T-cell (primary cell): ENCODE data around the gene IMPG1. TPM values are rescaled to one million over a fixed set of nuclear protein-coding genes. Genes with fewer than 3 reads are reported as not detected.

Experiments used
- ATAC-seq, 4 experiments: fragments of 200-7000 bp in 3 of 4; fragments of 150-1000 bp in 1 of 4; cut with Tn5 transposase; replicated peaks in 1 of 4; 1 replicate in 3 of 4; 2 replicates in 1 of 4; pipeline ENCODE4 v1.10.0; 2021; ENCODE audit warnings: moderate library complexity in 3 of 4, mild to moderate bottlenecking in 2 of 4, moderate number of reproducible peaks in 1 of 4
- CTCF ChIA-PET, 2 donors: fragments of 300-600 bp; sonication (Branson Sonifier 250); formaldehyde crosslinking; loops; one replicate each; lab custom pipeline; 2022; ENCODE audit warnings: antibody characterized with exemption in 2 of 2; lab: Charles Lee
- POLR2A ChIA-PET, 2 donors: fragments of 300-600 bp; sonication (Branson Sonifier 250); formaldehyde crosslinking; loops; one replicate each; lab custom pipeline; 2022; ENCODE audit warnings: antibody characterized with exemption in 2 of 2; lab: Charles Lee
- DNase-seq, 35 experiments: peaks; one replicate each; pipeline versions ENCODE4 v3.0.0 to v3.0.0-alpha.2; 2013 to 2023
- H3K27ac ChIP-seq: one replicate; pipeline ENCODE4 v1.5.1; 2013; ENCODE audit warnings: low read length
- H3K27me3 ChIP-seq, 2 experiments: replicated peaks in 1 of 2; 1 replicate in 1 of 2; 2 replicates in 1 of 2; pipeline versions ENCODE4 v1.6.1 to v1.7.0; 2013; ENCODE audit warnings: low read length in 1 of 2, mixed read lengths in 1 of 2; ENCODE audit not compliant: control insufficient read depth in 2 of 2, insufficient read depth in 2 of 2; ENCODE audit errors: extremely low read depth in 1 of 2
- H3K36me3 ChIP-seq, 2 donors: 1 replicate in 1 of 2; 2 replicates in 1 of 2; pipeline versions ENCODE4 v1.6.1 to v1.7.0; 2013; ENCODE audit warnings: low read length in 1 of 2; ENCODE audit not compliant: control insufficient read depth in 2 of 2, insufficient read depth in 1 of 2; ENCODE audit errors: extremely low read depth in 1 of 2
- H3K4me1 ChIP-seq, 2 experiments: 1 replicate in 1 of 2; 2 replicates in 1 of 2; pipeline versions ENCODE4 v1.6.1 to v1.7.0; 2013; ENCODE audit warnings: low read length in 2 of 2, mixed read lengths in 1 of 2; ENCODE audit not compliant: insufficient read depth in 2 of 2, control insufficient read depth in 1 of 2; ENCODE audit errors: extremely low read depth in 1 of 2
- H3K4me3 ChIP-seq, 2 donors: 1 replicate in 1 of 2; 2 replicates in 1 of 2; pipeline versions ENCODE4 v1.5.1 to v1.7.0; 2013; ENCODE audit warnings: mild to moderate bottlenecking in 2 of 2, low read length in 1 of 2, moderate library complexity in 1 of 2; ENCODE audit not compliant: control insufficient read depth in 1 of 2; ENCODE audit errors: extremely low read depth in 1 of 2
- H3K9me3 ChIP-seq: 2 replicates; pipeline ENCODE4 v1.7.0; 2013
- H3K27ac Mint-ChIP-seq, 2 donors: one replicate each; pipeline ENCODE4 v1.8.0; 2020 to 2021; ENCODE audit warnings: mild to moderate bottlenecking in 2 of 2, mixed read lengths in 2 of 2
- H3K27me3 Mint-ChIP-seq, 2 donors: one replicate each; pipeline ENCODE4 v1.8.0; 2021 to 2022; ENCODE audit warnings: mixed read lengths in 2 of 2
- H3K36me3 Mint-ChIP-seq: one replicate; pipeline ENCODE4 v1.8.0; 2021; ENCODE audit warnings: mixed read lengths
- H3K4me1 Mint-ChIP-seq, 3 donors: one replicate each; pipeline ENCODE4 v1.8.0; 2020 to 2022; ENCODE audit warnings: mixed read lengths in 3 of 3, mild to moderate bottlenecking in 1 of 3
- H3K4me3 Mint-ChIP-seq, 3 donors: one replicate each; pipeline ENCODE4 v1.8.0; 2020 to 2022; ENCODE audit warnings: mild to moderate bottlenecking in 3 of 3, mixed read lengths in 3 of 3, moderate library complexity in 3 of 3
- H3K9me3 Mint-ChIP-seq, 3 donors: one replicate each; pipeline ENCODE4 v1.8.0; 2020 to 2022; ENCODE audit warnings: mixed read lengths in 3 of 3
- WGBS: methylation state at CpG from one replicate; pipeline ENCODE4 v1.1.5; 2013; ENCODE audit warnings: missing lambda C conversion rate; ENCODE audit not compliant: insufficient coverage; 5-methylcytosine and 5-hydroxymethylcytosine counted together
- total RNA-seq, 35 experiments: library from RNA in 6 of 35; stranded (reverse) in 6 of 35; fragments of 120-200 nt in 1 of 35; gene quantifications; one replicate each; pipeline versions ENCODE4 v1.2.1 to v1.2.4 and lab custom pipeline; 2013 to 2026

Gene IMPG1
- total RNA-seq (not detected), total RNA-seq (lab: John Stamatoyannopoulos, UW) (0 reads per million in 29 experiments)
- total RNA-seq (2013) = not detected

- Mint-ChIP-seq H3K4me3 (no peak within 1 kb of the TSS), H3K9me3 (peaks cover 9 to 12% (median 10%) of the 10 kb centered on the region in 3 donors), H3K27me3 (no peaks in the 10 kb centered on the region), H3K36me3 (no peaks in the 10 kb centered on the region), H3K27ac (no peak within 1 kb of the TSS), H3K4me1 (no peaks in the 10 kb centered on the region)
- no peaks in the 10 kb centered on the region for H3K4me1 ChIP-seq
- no peak for ATAC-seq
- POLR2A ChIA-PET = no interaction called here
- no peaks in the 10 kb centered on the region for H3K36me3 ChIP-seq
- H3K4me3 ChIP-seq = no peak within 1 kb of the TSS
- no peak for DNase-seq
- no peaks in the 10 kb centered on the region for H3K9me3 ChIP-seq
- H3K27me3 ChIP-seq = no peaks in the 10 kb centered on the region
- CTCF ChIA-PET = no interaction called here
- no peak within 1 kb of the TSS for H3K27ac ChIP-seq
These were observed at the start of gene IMPG1 for GRCh38 chr6:76072562-76072961. TSS of gene IMPG1 (minus strand) at chr6:76072662. CDS start at chr6:76072488, 174 bp downstream.

GRCh38 chr6:76120302-76120701, 47.8 kb upstream of the IMPG1 start:
- H3K27ac Mint-ChIP-seq = no peak overlapping the region
- CTCF ChIA-PET = no interaction called here
- no peak for ATAC-seq
- no peak overlapping the region for H3K27ac ChIP-seq
- no peaks in the 10 kb centered on the region for H3K27me3 ChIP-seq
- no peak for DNase-seq
- no peaks in the 10 kb centered on the region for H3K36me3 ChIP-seq
- H3K27me3 Mint-ChIP-seq = no peaks in the 10 kb centered on the region
- no peaks in the 10 kb centered on the region for H3K4me1 Mint-ChIP-seq
- no peaks in the 10 kb centered on the region for H3K4me1 ChIP-seq
- H3K4me3 ChIP-seq = no peak overlapping the region
- H3K4me3 Mint-ChIP-seq = no peak overlapping the region
- peaks cover 4% of the 10 kb centered on the region for H3K9me3 ChIP-seq
- H3K9me3 Mint-ChIP-seq = peaks cover 0 to 13% (median 9%) of the 10 kb centered on the region in 3 donors
- POLR2A ChIA-PET = no interaction called here
- H3K36me3 Mint-ChIP-seq = no peaks in the 10 kb centered on the region

GRCh38 chr6:76073281-76073680, 819 bp upstream of the IMPG1 start:
- no peaks in the 10 kb centered on the region for H3K4me1 Mint-ChIP-seq
- CTCF ChIA-PET = no interaction called here

GRCh38 chr6:76057469-76057868, 15.0 kb downstream of the IMPG1 start:
- DNase-seq = no peak
- H3K36me3 Mint-ChIP-seq = no peaks in the 10 kb centered on the region
- H3K4me1 Mint-ChIP-seq = no peaks in the 10 kb centered on the region
- no CpG with 5 or more reads among the region's 1 CpG for WGBS
- no peak overlapping the region for H3K27ac Mint-ChIP-seq
- Histone ChIP-seq H3K27ac (no peak overlapping the region), H3K9me3 (no peaks in the 10 kb centered on the region), H3K4me3 (no peak overlapping the region), H3K27me3 (no peaks in the 10 kb centered on the region), H3K36me3 (no peaks in the 10 kb centered on the region), H3K4me1 (no peaks in the 10 kb centered on the region)
- ATAC-seq = no peak
- CTCF ChIA-PET = no interaction called here
- H3K27me3 Mint-ChIP-seq = no peaks in the 10 kb centered on the region
- no peak overlapping the region for H3K4me3 Mint-ChIP-seq
- peaks cover 3 to 4% (median 4%) of the 10 kb centered on the region in 3 donors for H3K9me3 Mint-ChIP-seq
- POLR2A ChIA-PET = no interaction called here

More at GRCh38 chr6:76073281-76073680, 819 bp upstream of the IMPG1 start:
- ATAC-seq (no peak), DNase-seq (no peak)
- H3K27ac ChIP-seq = no peak overlapping the region
- no peaks in the 10 kb centered on the region for H3K9me3 ChIP-seq
- H3K27me3 Mint-ChIP-seq = no peaks in the 10 kb centered on the region
- no peak overlapping the region for H3K4me3 Mint-ChIP-seq
- POLR2A ChIA-PET = no interaction called here
- H3K27ac Mint-ChIP-seq = no peak overlapping the region
- no peaks in the 10 kb centered on the region for H3K27me3 ChIP-seq
- H3K36me3 ChIP-seq = no peaks in the 10 kb centered on the region
- H3K9me3 Mint-ChIP-seq = peaks cover 5 to 12% (median 10%) of the 10 kb centered on the region in 3 donors
- no peaks in the 10 kb centered on the region for H3K36me3 Mint-ChIP-seq
- no peaks in the 10 kb centered on the region for H3K4me1 ChIP-seq
- H3K4me3 ChIP-seq = no peak overlapping the region

GRCh38 chr6:76052314-76052713, 20.1 kb downstream of the IMPG1 start:
- POLR2A ChIA-PET = no interaction called here
- CTCF ChIA-PET = no interaction called here
- Histone ChIP-seq H3K4me3 (no peak overlapping the region), H3K36me3 (no peaks in the 10 kb centered on the region), H3K27me3 (no peaks in the 10 kb centered on the region), H3K4me1 (no peaks in the 10 kb centered on the region), H3K9me3 (no peaks in the 10 kb centered on the region), H3K27ac (no peak overlapping the region)
- ATAC-seq (no peak), DNase-seq (no peak)
- Mint-ChIP-seq H3K27me3 (no peaks in the 10 kb centered on the region), H3K9me3 (peaks cover 2 to 14% (median 13%) of the 10 kb centered on the region in 3 donors), H3K4me3 (no peak overlapping the region), H3K27ac (no peak overlapping the region), H3K4me1 (no peaks in the 10 kb centered on the region), H3K36me3 (no peaks in the 10 kb centered on the region)
- WGBS = no CpG with 5 or more reads among the region's 3 CpGs

- Mint-ChIP-seq H3K27me3 (no peaks in the 10 kb centered on the region), H3K9me3 (peaks cover 3 to 17% (median 4%) of the 10 kb centered on the region in 3 donors), H3K4me1 (no peaks in the 10 kb centered on the region), H3K27ac (no peak overlapping the region), H3K4me3 (no peak overlapping the region), H3K36me3 (no peaks in the 10 kb centered on the region)
- Histone ChIP-seq H3K4me3 (no peak overlapping the region), H3K9me3 (no peaks in the 10 kb centered on the region), H3K27me3 (no peaks in the 10 kb centered on the region), H3K27ac (no peak overlapping the region), H3K36me3 (no peaks in the 10 kb centered on the region), H3K4me1 (no peaks in the 10 kb centered on the region)
- 54% methylated on average over 2 of the region's 2 CpGs for WGBS
- DNase-seq (no peak), ATAC-seq (no peak)
- CTCF ChIA-PET = no interaction called here
- POLR2A ChIA-PET = no interaction called here
These were observed 28.8 kb downstream of the IMPG1 start for GRCh38 chr6:76043690-76044089.

- Histone ChIP-seq H3K9me3 (no peaks in the 10 kb centered on the region), H3K36me3 (no peaks in the 10 kb centered on the region), H3K27ac (no peak overlapping the region), H3K27me3 (no peaks in the 10 kb centered on the region), H3K4me1 (no peaks in the 10 kb centered on the region), H3K4me3 (no peak overlapping the region)
- DNase-seq = no peak
- Mint-ChIP-seq H3K27me3 (no peaks in the 10 kb centered on the region), H3K4me3 (no peak overlapping the region), H3K9me3 (peaks cover 6 to 14% (median 13%) of the 10 kb centered on the region in 3 donors), H3K4me1 (no peaks in the 10 kb centered on the region), H3K27ac (no peak overlapping the region), H3K36me3 (no peaks in the 10 kb centered on the region)
- ChIA-PET CTCF (no interaction called here), POLR2A (no interaction called here)
- ATAC-seq = no peak
- WGBS = no CpG with 5 or more reads among the region's 1 CpG
These were observed 36.7 kb downstream of the IMPG1 start for GRCh38 chr6:76035713-76036112.
